GM18511 (cell line): Measurements from ENCODE around the gene AFF1.
"Not testable (repeated sequence)": the region's sequence is repeated elsewhere in the genome, so short reads cannot be mapped to it uniquely, and the experiment has no call there.

ENCODE experiments used
- ATAC-seq: cut with Tn5 transposase; IDR thresholded peaks from one replicate; pipeline ENCODE4 v1.9.1; 2021; ENCODE audit warnings: mild to moderate bottlenecking, moderate library complexity; ENCODE audit not compliant: unreplicated experiment

The AFF1 gene

GRCh38 chr4:87031920-87032319, 97.1 kb downstream of the AFF1 start:
- no peak for ATAC-seq

GRCh38 chr4:87032884-87033533, 98.2 kb downstream of the AFF1 start:
- no peak for ATAC-seq

GRCh38 chr4:87033902-87034301, 99.1 kb downstream of the AFF1 start:
- no peak for ATAC-seq

- no peak for ATAC-seq
These were observed 99.7 kb downstream of the AFF1 start for GRCh38 chr4:87034527-87034926.

GRCh38 chr4:87035881-87036509, 101.2 kb downstream of the AFF1 start:
- no peak for ATAC-seq

- ATAC-seq, result no peak
These were observed 101.9 kb downstream of the AFF1 start for GRCh38 chr4:87036713-87037112.

GRCh38 chr4:87037171-87037570, 102.4 kb downstream of the AFF1 start:
- not testable (repeated sequence) for ATAC-seq

- no peak for ATAC-seq
These were observed 103.0 kb downstream of the AFF1 start for GRCh38 chr4:87037671-87038334.

- peak; percentile 48 for ATAC-seq
These were observed 104.2 kb downstream of the AFF1 start for GRCh38 chr4:87038837-87039615.

GRCh38 chr4:87041141-87041540, 106.3 kb downstream of the AFF1 start:
- ATAC-seq, result no peak

- no peak for ATAC-seq
These were observed 107.4 kb downstream of the AFF1 start for GRCh38 chr4:87042221-87042620.

GRCh38 chr4:87042986-87043820, 108.4 kb downstream of the AFF1 start:
- ATAC-seq, result peak; percentile 64

- ATAC-seq, result no peak
These were observed 109.9 kb downstream of the AFF1 start for GRCh38 chr4:87044511-87045233.

GRCh38 chr4:87045234-87045558, 110.4 kb downstream of the AFF1 start:
- no peak for ATAC-seq

GRCh38 chr4:87045659-87046058, 110.8 kb downstream of the AFF1 start:
- no peak for ATAC-seq

GRCh38 chr4:87046121-87046551, 111.3 kb downstream of the AFF1 start:
- ATAC-seq, result no peak

GRCh38 chr4:87047281-87047798, 112.5 kb downstream of the AFF1 start:
- ATAC-seq, result no peak

GRCh38 chr4:87049508-87049907, 114.7 kb downstream of the AFF1 start:
- no peak for ATAC-seq

- ATAC-seq, result no peak
These were observed 115.8 kb downstream of the AFF1 start for GRCh38 chr4:87050596-87050995.
